Right lobe of liver (tissue), 4 donors: ENCODE results near the gene MTHFD1L.

Experiments
- CTCF ChIP-seq, 4 donors: fragments of 200-600 bp in 3 of 4; fragments of 450-650 bp in 1 of 4; IDR thresholded peaks; one replicate each; pipeline versions ENCODE4 v1.5.1 to v1.8.0; 2016 to 2022; ENCODE audit warnings: antibody characterized with exemption in 4 of 4, mild to moderate bottlenecking in 2 of 4
- POLR2A ChIP-seq: fragments of 450-650 bp; IDR thresholded peaks from one replicate; pipeline ENCODE4 v1.6.1; 2017; ENCODE audit warnings: antibody characterized with exemption, mild to moderate bottlenecking
- donor health status: DM: no; HTN: no; CAD: no.
- donor health status: DM: no; HTN: no; CAD: no.
- donor health status: DM: no; HTN: yes; CAD: no.

DNA sequence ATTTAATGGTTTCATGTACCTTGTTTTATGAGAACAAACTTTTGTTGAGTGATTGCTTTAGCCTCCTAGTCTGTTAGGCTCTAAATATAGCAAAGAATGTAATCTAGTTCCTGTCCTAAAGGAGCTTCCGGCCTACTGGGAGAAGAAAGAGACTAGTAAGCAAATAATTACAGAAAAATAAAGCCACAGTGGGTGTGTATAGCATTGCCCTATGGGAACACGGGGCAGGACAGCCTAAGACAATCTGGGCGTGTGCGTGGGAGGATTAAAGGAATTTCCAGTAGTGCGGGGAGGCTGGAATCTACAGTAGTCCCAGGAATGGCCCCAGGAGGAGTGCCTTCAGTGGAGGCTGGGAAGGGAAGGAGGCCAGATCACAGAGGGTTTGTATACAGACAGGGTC is 276.2 kb downstream of the MTHFD1L start:
- no peak for TF ChIP-seq CTCF (IDR thresholded peaks at IDR 0.05)
- no peak for TF ChIP-seq POLR2A
